T follicular helper cell (primary cell): ENCODE measurements around the gene MYH2.
"Not testable (repeated sequence)": the region's sequence is repeated elsewhere in the genome, so short reads cannot be mapped to it uniquely, and the experiment has no call there.

ENCODE experiments used
- DNase-seq: peaks from one replicate; pipeline ENCODE4 v3.0.0-alpha.2; 2020; ENCODE audit warnings: low read depth
- total RNA-seq, 2 experiments: gene quantifications; one replicate each; lab custom pipeline; 2026; lab: John Stamatoyannopoulos, UW

The MYH2 gene
- 0 reads per million in 2 experiments for total RNA-seq

DNA sequence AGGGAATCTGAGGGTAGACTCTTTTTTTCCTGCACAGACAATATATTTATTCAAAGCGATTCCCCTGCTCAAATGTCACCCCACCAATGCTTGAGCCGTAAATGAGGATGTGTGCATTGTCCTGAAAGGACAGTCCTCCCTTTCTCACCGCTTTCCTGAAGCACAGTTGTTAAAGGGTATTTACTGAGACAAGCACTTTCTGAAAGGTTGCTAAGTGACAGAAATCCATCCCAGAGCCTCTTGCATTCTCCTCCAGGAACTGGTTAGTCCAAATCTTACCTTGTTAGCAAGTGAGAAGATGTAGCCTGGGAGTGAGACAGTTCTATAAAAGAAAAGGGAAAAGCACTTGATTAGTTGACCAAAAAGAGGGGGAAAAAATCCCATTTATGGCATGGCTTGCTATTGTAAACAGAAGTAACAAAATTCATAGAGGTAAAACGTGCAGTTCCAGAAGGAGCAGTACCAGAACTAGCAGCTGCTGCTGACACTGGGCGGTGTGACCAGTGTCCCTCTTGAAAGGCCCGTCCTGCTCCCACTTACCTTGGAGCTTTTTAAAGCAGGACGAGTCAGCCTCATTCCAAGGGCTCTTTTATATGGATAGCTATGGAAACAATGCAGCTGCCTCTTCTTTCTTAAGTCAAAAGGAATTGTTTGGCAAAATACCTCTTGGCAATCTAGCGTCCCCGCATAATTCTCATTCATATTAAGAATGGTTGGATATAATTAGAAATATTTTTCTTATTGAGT, at the start of gene MYH2:
Gene MYH2, minus strand, starts transcription at position 563 of the 747 bp plus-strand sequence. CDS start 1,738 bp downstream, outside the sequence.
- no peak for DNase-seq

- DNase-seq = no peak
These were observed 49.2 kb upstream of the MYH2 start for GRCh38 chr17:10598621-10599020.

DNA sequence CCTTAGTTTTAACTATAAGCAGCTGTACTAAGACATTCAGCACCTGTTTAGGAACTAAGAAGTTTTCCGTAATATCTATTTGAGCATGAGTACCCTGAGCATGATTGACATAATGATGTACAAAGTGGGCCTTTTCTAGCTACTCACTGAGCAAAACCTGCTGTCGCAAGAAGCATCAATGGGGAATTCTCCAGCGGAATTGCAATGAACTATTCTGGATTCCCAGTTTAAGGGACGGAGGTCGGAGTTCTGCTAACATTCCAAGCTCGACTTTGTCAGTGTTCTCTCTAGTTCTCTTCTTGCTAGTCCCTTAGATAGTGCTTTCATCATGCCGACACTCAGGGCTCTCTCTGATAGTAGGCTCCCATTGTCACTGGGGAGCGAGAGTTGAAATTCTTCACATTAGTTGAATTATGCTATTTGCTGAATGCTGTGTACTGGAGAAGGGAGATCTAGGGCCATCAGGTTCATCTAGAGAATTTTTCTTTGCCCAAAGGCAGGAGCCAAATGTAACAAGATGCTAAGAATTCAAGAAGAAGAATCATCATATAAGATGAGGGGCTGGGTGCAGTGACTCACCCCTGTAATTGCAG, 40.2 kb upstream of the MYH2 start:
- DNase-seq = no peak

DNA sequence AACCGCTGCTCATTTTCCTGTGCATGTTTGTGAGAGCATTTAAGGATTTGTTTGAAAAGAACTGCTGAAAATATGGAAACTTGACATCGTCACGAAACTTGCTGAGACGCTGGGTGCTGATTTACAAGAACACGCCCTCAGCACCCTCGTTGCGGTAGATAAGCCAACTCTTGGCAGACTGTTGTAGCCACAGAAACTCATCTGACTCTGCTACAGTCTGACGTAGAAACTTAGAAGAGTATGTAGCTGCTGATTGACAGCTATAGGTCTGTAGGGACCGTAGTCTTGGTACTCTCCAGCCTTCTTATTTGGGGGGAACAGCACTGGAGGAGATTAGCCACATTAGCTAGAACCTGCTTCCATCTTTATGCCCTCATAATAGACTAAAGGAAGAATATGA, 36.1 kb upstream of the MYH2 start:
- no peak for DNase-seq

GRCh38 chr17:10583834-10584233, 34.4 kb upstream of the MYH2 start:
- DNase-seq = no peak

GRCh38 chr17:10579270-10579669, 29.8 kb upstream of the MYH2 start:
- DNase-seq = no peak

DNA sequence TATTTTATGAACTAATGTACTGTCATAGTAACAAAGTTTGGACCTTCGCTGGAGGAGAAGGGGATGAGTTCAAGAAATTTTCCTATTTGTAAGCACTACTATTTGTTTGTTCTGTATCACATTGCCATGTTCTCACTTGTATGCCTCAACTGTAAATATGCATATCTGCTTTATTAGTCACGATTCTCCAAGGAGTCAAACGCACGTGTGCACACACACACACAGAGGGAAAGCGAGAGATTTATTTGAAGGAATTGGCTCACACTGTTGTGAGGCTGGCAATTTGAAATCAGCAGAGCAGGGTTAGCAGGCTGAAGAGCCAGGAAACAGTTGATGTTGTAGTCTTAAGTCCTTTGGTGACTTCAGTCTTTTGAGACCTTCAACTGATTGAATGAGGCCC, 24.9 kb upstream of the MYH2 start:
- no peak for DNase-seq

GRCh38 chr17:10563991-10564660, 14.7 kb upstream of the MYH2 start:
- DNase-seq = no peak

- DNase-seq = no peak
These were observed 8.6 kb upstream of the MYH2 start for GRCh38 chr17:10558049-10558448.

DNA sequence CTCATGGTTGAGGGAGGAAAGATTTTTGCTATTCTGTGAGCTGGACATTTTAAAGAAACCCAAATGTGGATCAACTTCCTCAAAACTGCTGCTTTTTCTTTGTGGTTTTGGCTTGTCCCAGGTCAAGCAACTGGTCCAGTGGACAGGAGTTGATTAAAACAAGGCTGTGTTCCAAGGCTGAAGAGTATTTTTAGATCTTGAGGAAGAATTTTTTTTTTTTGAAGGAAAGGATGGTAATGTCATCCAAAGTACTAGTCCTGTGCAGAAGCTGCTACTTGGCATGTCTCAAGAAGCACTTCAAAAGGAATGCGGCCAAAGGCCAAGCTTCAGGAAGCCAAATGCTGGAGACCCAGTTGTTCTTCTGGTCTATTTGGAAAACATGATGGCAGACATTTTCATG, 8.0 kb upstream of the MYH2 start:
- no peak for DNase-seq

DNA sequence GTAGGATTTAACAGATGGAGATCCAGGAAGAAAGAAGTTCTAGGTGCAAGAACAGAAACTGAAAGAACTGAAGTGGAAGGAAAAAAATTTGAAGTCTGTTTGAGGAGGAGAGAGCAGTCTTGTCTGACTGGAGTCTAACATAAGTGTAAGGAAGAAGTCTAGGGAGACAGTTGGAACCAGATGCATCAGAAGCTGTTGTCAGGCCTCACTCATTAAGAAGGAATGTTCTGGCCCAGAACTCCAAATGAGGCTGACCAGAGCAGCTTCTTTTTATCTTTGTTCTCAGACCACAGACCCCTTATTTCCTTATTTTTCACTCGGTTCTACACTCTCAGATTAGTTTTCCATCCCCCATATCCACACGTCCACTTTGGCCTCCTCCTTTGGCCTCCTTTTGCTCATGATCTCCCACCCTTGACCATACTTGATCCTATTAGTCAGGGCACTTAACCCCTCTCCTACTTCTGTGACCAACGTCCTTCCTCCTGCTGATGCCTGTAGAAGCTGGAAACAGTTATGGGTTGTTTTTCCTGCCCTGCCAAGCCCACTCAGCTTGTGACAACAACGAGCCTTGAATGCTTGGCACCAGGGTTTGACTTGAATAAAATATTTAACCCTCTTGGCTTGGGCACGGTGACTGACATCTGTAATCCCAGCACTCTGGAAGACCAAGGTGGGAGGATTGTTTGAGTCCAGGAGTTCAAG, 7.0 kb upstream of the MYH2 start:
- no peak for DNase-seq

- DNase-seq = no peak
These were observed 556 bp upstream of the MYH2 start for GRCh38 chr17:10550014-10550413.

GRCh38 chr17:10547351-10547750, 2.1 kb downstream of the MYH2 start:
- no peak for DNase-seq

DNA sequence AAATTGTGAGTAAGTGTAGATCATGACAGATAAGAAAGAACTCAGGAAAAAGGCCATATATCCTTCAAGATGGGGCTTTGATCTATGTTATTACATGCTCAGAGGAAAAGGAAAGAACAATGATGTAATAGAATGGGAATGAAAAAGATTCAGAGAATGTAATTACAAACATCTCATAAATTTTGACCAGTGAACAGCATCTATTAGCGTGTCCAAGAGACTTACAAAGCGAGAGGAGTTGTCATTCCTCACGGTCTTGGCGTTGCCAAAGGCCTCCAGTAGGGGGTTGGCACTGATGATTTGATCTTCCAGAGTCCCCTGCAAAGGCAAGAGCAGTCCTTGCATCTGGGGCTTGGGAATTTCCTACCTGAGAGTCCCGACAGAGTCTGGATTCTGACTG, 6.0 kb downstream of the MYH2 start:
- DNase-seq = not testable (repeated sequence)

DNA sequence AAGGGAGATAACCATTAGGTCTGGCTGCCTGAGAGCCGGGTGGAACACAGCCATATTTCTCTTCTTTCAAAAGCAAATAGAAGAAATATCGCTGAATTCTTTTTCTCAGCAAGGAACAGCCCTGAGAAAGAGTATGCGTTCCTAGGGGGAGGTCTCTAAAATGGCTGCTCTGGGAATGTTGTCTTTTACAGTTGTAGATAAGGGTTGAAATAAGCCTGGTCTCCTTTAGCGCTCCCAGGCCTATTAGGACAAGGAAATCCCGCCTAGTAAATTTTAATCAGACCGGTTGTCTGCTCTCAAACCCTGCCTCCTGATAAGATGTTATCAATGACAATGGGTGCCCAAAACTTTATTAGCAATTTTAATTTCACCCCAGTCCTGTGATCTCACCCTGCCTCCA, 8.3 kb downstream of the MYH2 start:
- DNase-seq = not testable (repeated sequence)

DNA sequence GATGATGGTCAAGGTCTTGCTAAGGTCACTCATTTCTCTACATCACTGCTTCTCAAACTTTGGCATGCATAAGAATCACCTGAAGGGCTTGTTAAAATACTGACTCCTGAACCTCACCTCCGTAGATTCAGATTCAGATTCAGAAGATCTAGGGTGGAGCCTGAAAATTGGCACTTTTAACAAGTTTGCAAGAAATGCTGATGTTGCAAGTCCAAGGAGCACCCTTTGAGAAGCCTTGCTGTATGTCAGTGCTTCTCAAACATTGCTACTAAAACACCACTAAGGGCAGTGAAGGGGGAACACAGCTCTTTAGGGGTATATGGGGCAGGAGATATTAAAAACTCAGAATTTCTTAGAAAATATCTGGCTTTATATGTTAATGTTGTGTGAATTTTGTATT, 17.4 kb downstream of the MYH2 start:
- no peak for DNase-seq

DNA sequence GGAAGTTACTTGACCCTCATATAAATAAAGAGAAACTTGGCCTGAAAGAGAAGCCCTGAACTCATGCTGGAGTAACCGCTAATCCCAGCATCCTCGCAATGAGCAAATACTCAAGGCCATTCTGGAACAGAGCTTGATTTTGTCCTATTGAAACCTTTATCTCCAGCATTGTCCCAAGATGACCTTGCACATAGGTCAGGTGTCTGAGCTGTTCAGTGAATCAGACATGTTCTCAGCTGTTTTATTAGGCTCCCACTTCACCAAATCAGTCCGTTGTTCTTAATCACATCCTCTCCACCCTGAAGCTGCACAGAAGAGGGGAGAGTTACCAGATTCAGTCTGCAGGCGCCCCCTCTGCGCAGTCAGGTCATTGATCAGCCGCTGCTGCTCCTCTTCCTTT, 22.0 kb downstream of the MYH2 start:
- DNase-seq = no peak

- DNase-seq = no peak
These were observed 22.9 kb downstream of the MYH2 start for GRCh38 chr17:10526517-10526916.

GRCh38 chr17:10523064-10523463, 26.4 kb downstream of the MYH2 start:
- DNase-seq = no peak

DNA sequence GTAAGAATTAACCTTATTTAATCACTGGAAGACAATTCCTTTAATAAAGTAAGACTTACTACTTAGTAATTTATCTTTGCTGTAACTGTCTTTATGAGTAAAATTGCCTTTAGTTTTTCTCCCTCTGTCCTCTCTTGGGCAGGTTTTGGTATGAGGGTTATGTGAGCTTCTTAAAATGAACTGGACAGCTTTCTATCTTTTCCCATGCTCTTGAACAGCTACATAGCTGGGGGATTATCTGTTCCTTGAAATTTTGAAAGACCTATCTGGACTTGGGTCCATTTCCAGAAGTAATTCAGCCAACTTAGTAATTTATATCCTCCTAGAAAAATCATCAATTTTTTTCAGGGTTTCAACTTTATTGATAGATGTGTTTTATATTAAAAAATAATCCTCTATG, 27.5 kb downstream of the MYH2 start:
- no peak for DNase-seq

DNA sequence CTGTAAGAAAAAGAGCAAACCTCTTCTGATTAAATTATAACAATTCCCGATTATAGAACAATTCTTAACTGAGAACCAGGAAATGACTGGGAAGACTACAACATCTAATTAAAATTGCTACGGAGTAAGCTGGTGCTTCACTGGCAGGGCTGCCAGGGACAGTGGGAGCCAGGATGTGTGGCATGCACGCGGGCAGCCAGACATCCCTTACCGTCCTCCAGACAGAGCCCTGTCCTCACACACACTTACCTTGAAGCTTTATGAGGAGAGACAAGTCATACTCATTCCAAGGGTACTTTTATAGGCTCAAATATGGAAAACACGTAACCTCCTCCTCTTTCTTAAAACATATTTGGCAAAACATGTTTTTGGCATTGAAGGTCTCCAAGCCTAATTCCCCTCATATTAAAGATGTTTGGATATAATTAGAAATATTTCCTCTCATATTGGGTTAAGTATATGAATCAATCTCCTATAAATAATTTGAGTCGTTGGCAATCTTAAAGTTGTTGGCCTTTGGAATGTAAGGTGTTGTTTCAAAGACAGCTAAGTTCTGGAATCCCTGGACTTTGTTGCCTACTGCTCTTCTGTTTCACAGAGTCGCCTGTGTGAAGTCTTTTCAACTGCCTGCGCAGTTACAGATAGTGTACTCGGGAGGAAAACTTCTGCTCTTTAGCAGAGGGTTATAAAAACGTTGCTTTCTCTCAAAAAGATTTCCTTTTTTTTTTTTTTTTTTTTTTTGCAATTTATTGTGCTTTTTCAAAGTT, 31.0 kb downstream of the MYH2 start, which contains the start of gene MYH1:
Gene MYH1, minus strand, starts transcription at position 272 of the 767 bp plus-strand sequence. CDS start 1,900 bp downstream, outside the sequence.
- DNase-seq = no peak

- no peak for DNase-seq
These were observed 32.8 kb downstream of the MYH2 start for GRCh38 chr17:10516638-10517037.
